Raji (cell line): ENCODE results near the gene AQP12B.

Source experiments
- POLR2A ChIP-seq: IDR thresholded peaks from 2 replicates; pipeline ENCODE4 v1.6.1; 2011; ENCODE audit warnings: low read depth, low read length, control low read depth; ENCODE audit not compliant: insufficient read depth

AQP12B gene

GRCh38 chr2:240650254-240650965 is 32.3 kb downstream of the AQP12B start:
- TF ChIP-seq POLR2A = no peak

GRCh38 chr2:240649331-240649730 is 33.4 kb downstream of the AQP12B start:
- TF ChIP-seq POLR2A = no peak

- TF ChIP-seq POLR2A = no peak
Observed at GRCh38 chr2:240648650-240649275, 33.9 kb downstream of the AQP12B start.

- no peak for TF ChIP-seq POLR2A
Observed at GRCh38 chr2:240648155-240648649, 34.5 kb downstream of the AQP12B start.

GRCh38 chr2:240647503-240648154 is 35.1 kb downstream of the AQP12B start:
- TF ChIP-seq POLR2A = no peak

- TF ChIP-seq POLR2A = no peak
Observed at GRCh38 chr2:240646900-240647502, 35.7 kb downstream of the AQP12B start.

- TF ChIP-seq POLR2A = no peak
Observed at GRCh38 chr2:240646176-240646899, 36.3 kb downstream of the AQP12B start.

GRCh38 chr2:240645801-240646175 is 36.9 kb downstream of the AQP12B start:
- TF ChIP-seq POLR2A = no peak

- no peak for TF ChIP-seq POLR2A
Observed at GRCh38 chr2:240645346-240645745, 37.3 kb downstream of the AQP12B start.

GRCh38 chr2:240644859-240645301 is 37.8 kb downstream of the AQP12B start:
- no peak for TF ChIP-seq POLR2A

- TF ChIP-seq POLR2A = no peak
Observed at GRCh38 chr2:240644171-240644651, 38.5 kb downstream of the AQP12B start.

GRCh38 chr2:240643811-240644150 is 38.9 kb downstream of the AQP12B start:
- no peak for TF ChIP-seq POLR2A

GRCh38 chr2:240643093-240643810 is 39.4 kb downstream of the AQP12B start:
- no peak for TF ChIP-seq POLR2A

GRCh38 chr2:240642806-240643092 is 39.9 kb downstream of the AQP12B start:
- no peak for TF ChIP-seq POLR2A
